Measurements from ENCODE around the gene MPG.
"Not testable (repeated sequence)": the region's sequence is repeated elsewhere in the genome, so short reads cannot be mapped to it uniquely, and the experiment has no call there.

MPG gene

GRCh38 chr16:77807-78443, at the start of gene MPG:
Gene MPG, plus strand, starts transcription at chr16:78225. Its CDS starts 85 bp downstream, at chr16:78310.
- TF ChIP-seq, protein P1, sequence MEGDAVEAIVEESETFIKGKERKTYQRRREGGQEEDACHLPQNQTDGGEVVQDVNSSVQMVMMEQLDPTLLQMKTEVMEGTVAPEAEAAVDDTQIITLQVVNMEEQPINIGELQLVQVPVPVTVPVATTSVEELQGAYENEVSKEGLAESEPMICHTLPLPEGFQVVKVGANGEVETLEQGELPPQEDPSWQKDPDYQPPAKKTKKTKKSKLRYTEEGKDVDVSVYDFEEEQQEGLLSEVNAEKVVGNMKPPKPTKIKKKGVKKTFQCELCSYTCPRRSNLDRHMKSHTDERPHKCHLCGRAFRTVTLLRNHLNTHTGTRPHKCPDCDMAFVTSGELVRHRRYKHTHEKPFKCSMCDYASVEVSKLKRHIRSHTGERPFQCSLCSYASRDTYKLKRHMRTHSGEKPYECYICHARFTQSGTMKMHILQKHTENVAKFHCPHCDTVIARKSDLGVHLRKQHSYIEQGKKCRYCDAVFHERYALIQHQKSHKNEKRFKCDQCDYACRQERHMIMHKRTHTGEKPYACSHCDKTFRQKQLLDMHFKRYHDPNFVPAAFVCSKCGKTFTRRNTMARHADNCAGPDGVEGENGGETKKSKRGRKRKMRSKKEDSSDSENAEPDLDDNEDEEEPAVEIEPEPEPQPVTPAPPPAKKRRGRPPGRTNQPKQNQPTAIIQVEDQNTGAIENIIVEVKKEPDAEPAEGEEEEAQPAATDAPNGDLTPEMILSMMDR (IDR thresholded peaks at IDR 0.05; ENCODE audit: extremely low read depth, missing control alignments), result no peak
- DNase-seq (ENCODE audit: low spot score), result peak; percentile 100

DNA sequence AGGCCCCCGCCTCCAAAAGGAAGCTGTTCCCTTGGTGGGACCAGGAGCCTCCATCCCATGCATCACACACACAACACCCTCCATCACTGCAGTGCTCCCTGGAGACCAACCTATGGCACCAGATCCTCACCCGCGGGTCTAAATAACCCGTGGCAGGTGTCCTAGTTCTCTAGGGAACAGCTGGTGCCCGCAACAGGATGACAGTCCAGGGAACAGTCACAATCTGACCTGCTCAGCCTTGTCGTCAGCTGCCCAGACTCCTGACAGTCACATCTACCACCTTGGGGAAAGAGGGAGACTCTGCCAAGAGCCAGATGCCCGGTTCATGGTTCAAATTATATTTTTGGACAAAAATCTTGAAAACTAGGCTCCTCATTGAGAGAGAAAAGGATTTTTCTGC, 47.4 kb upstream of the MPG start:
- not testable (repeated sequence) for DNase-seq (ENCODE audit: low spot score)

- DNase-seq (ENCODE audit: low spot score), result not testable (repeated sequence)
Observed at GRCh38 chr16:33154-33876, 44.7 kb upstream of the MPG start.

- TF ChIP-seq, protein P1 (IDR thresholded peaks at IDR 0.05; ENCODE audit: extremely low read depth, missing control alignments), result no peak
- no peak for DNase-seq (ENCODE audit: low spot score)
Observed at GRCh38 chr16:33877-34647, 44.0 kb upstream of the MPG start.

DNA sequence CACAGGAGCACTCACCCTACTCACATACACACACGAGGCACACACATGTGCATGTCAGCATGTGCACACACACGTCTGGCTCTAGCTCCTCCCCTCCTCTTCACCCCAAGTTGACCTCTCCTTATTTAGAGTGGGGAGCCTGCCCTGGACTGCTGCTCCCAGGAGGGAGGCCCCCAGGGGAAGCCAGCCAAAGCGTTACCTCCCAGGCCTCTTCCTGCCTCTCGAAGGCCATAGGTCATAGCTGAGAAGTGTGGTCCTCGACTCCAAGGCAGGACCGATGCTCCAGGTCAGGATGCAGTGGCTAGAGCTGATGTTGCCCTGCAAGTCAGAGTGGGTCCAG, 43.4 kb upstream of the MPG start:
- TF ChIP-seq, protein P1 (IDR thresholded peaks at IDR 0.05; ENCODE audit: extremely low read depth, missing control alignments), result no peak
- no peak for DNase-seq (ENCODE audit: low spot score)

- DNase-seq (ENCODE audit: low spot score), result no peak
- TF ChIP-seq, protein P1 (IDR thresholded peaks at IDR 0.05; ENCODE audit: extremely low read depth, missing control alignments), result no peak
Observed at GRCh38 chr16:35011-35677, 42.9 kb upstream of the MPG start.

DNA sequence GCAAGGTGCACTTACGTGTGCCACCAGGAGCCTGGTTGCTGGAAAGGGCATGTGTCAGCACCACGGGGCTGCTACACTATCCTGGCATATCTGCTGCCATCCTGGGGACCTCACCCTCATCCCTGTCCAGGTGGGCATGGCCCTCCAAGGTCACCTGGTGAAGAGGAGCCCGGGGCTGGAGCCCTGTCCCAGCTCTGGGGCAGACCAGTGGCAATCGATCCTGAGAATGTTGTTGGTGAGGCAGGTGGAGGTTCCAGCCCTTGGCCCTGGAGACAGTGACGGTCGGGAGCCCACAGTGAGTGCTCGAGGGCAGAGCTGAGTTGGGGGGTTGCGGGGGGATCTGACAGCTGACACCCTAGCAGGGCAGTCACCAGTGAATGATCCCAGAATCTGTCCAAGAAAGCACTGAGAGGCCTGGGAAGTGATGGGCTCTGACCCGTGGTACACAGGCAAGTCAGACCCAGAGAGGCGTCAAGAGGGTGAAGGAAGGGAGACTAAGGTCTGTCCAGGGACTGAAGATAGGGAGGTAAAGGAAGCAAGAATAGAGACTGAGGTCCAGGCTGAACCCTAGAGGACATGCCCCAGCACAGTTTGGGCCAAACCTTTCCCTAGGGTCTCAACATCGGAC, 42.2 kb upstream of the MPG start:
- TF ChIP-seq, protein P1 (IDR thresholded peaks at IDR 0.05; ENCODE audit: extremely low read depth, missing control alignments), result no peak
- no peak for DNase-seq (ENCODE audit: low spot score)
